GM12878 (cell line): ENCODE results near the gene ZFP62. TPM values are rescaled to one million over a fixed set of nuclear protein-coding genes. Genes with fewer than 3 reads are reported as not detected.

ENCODE experiments used
- ATAC-seq: fragments of 200-7000 bp; cut with Tn5 transposase; 3 replicates; pipeline ENCODE4 v1.9.1; 2020; ENCODE audit warnings: mild to moderate bottlenecking, moderate library complexity
- BruUV-seq: library from RNA; stranded (reverse); fragments of 400-500 nt; replicated peaks from 2 replicates; lab custom pipeline; 2021; lab: Mats Ljungman, UMichigan
- CTCF ChIA-PET: fragments of 300-600 bp; sonication (Branson Sonifier 250); formaldehyde crosslinking; extraction: SDS; loops from one replicate; lab custom pipeline; 2021; ENCODE audit warnings: inconsistent platforms; lab: Yijun Ruan, JAX
- POLR2A ChIA-PET: fragments of 350-600 bp; formaldehyde crosslinking; extraction: SDS; loops from one replicate; lab custom pipeline; 2021; ENCODE audit warnings: inconsistent platforms; lab: Charles Lee
- RAD21 ChIA-PET: fragments of 300-600 bp; sonication (Branson Sonifier 250); formaldehyde crosslinking; loops from one replicate; lab custom pipeline; 2023; ENCODE audit warnings: antibody characterized with exemption; ENCODE audit not compliant: unreplicated experiment; lab: Charles Lee
- SMC1A ChIA-PET: fragments of 300-600 bp; sonication (Branson Sonifier 250); formaldehyde crosslinking; loops from one replicate; lab custom pipeline; 2023; ENCODE audit not compliant: unreplicated experiment, uncharacterized antibody; lab: Charles Lee
- DNase-seq: peaks from one replicate; pipeline ENCODE4 v3.0.0-alpha.2; 2011; ENCODE audit warnings: low read depth, low spot score
- FAIRE-seq: peaks from 3 replicates; lab custom pipeline; 2011; peaks lifted over from hg19 to GRCh38; lab: Jason Lieb, UNC
- H2AFZ ChIP-seq: 2 replicates; pipeline ENCODE4 v1.6.0; 2011; ENCODE audit warnings: low read depth, low read length, control low read depth; ENCODE audit not compliant: control insufficient read depth
- H3K27ac ChIP-seq: 2 replicates; pipeline ENCODE4 v1.5.1; 2011; ENCODE audit warnings: control low read depth; ENCODE audit not compliant: control insufficient read depth, insufficient read depth
- H3K27me3 ChIP-seq, 2 experiments: replicated peaks in 1 of 2; 2 replicates each; pipeline versions ENCODE4 v1.6.0 to v1.6.1; 2011; ENCODE audit warnings: low read length in 1 of 2; ENCODE audit not compliant: control insufficient read depth in 2 of 2, insufficient read depth in 2 of 2
- H3K36me3 ChIP-seq, 2 experiments: 2 replicates each; pipeline ENCODE4 v1.5.1; 2011; ENCODE audit warnings: low read length in 1 of 2; ENCODE audit not compliant: control insufficient read depth in 2 of 2, insufficient read depth in 2 of 2
- H3K4me1 ChIP-seq: 2 replicates; pipeline ENCODE4 v1.6.1; 2011; ENCODE audit warnings: mild to moderate bottlenecking, low read length, moderate library complexity, mixed read lengths; ENCODE audit not compliant: control insufficient read depth, insufficient read depth
- H3K4me2 ChIP-seq: 2 replicates; pipeline ENCODE4 v1.6.0; 2011; ENCODE audit warnings: control low read depth; ENCODE audit not compliant: control insufficient read depth, insufficient read depth
- H3K4me3 ChIP-seq: fragments of 200-600 bp; sonication (generic); 2 replicates; pipeline ENCODE4 v1.5.1; 2016
- H3K79me2 ChIP-seq: 2 replicates; pipeline ENCODE4 v1.6.0; 2011; ENCODE audit warnings: low read length; ENCODE audit not compliant: control insufficient read depth, insufficient read depth
- H3K9ac ChIP-seq: 2 replicates; pipeline ENCODE4 v1.8.0; 2011; ENCODE audit warnings: low read length, control low read depth, mixed read lengths; ENCODE audit not compliant: control insufficient read depth, insufficient read depth
- H3K9me3 ChIP-seq: replicated peaks from 3 replicates; pipeline ENCODE4 v1.5.1; 2011; ENCODE audit warnings: mild to moderate bottlenecking, low read length; ENCODE audit not compliant: control insufficient read depth, insufficient read depth
- H4K20me1 ChIP-seq: 2 replicates; pipeline ENCODE4 v1.6.0; 2011; ENCODE audit not compliant: control insufficient read depth, insufficient read depth
- CHD4 ChIP-seq: fragments of 200-600 bp; sonication (generic); IDR thresholded peaks from 2 replicates; pipeline ENCODE4 v1.6.1; 2016; ENCODE audit warnings: mild to moderate bottlenecking
- EED ChIP-seq: sonication (generic); IDR thresholded peaks from 2 replicates; pipeline ENCODE4 v1.6.1; 2016; ENCODE audit warnings: antibody characterized with exemption, low read depth
- HDAC6 ChIP-seq: fragments of 200-600 bp; sonication (generic); IDR thresholded peaks from one replicate; pipeline ENCODE4 v1.8.0; 2017; ENCODE audit warnings: antibody characterized with exemption; ENCODE audit not compliant: unreplicated experiment
- IKZF1 ChIP-seq: fragments of 450-650 bp; conservative IDR thresholded peaks from 2 replicates; pipeline ENCODE4 v1.6.1; 2017; ENCODE audit warnings: antibody characterized with exemption, mild to moderate bottlenecking
- MTA3 ChIP-seq: IDR thresholded peaks from 2 replicates; pipeline ENCODE4 v1.6.1; 2012; ENCODE audit warnings: low read length, inconsistent platforms, borderline replicate concordance
- NFIC ChIP-seq: IDR thresholded peaks from 2 replicates; pipeline ENCODE4 v1.6.1; 2012; ENCODE audit warnings: low read depth, mild to moderate bottlenecking, inconsistent platforms, low read length, moderate library complexity
- NFXL1 ChIP-seq: fragments of 450-650 bp; IDR thresholded peaks from 2 replicates; pipeline ENCODE4 v1.6.1; 2017; ENCODE audit warnings: antibody characterized with exemption, mild to moderate bottlenecking, borderline replicate concordance
- SRF ChIP-seq, 2 experiments: IDR thresholded peaks; 2 replicates each; pipeline ENCODE4 v1.6.1; 2011; ENCODE audit warnings: low read depth in 2 of 2, low read length in 2 of 2, mild to moderate bottlenecking in 1 of 2, moderate library complexity in 1 of 2
- SUPT20H ChIP-seq: IDR thresholded peaks from 2 replicates; pipeline ENCODE4 v1.6.1; 2011; ENCODE audit warnings: low read depth, mild to moderate bottlenecking, low read length, moderate library complexity, borderline replicate concordance; ENCODE audit not compliant: control insufficient read depth
- TBL1XR1 ChIP-seq: IDR thresholded peaks from 2 replicates; pipeline ENCODE4 v1.6.1; 2012; ENCODE audit warnings: low read depth, low read length, improper control_type of control experiment
- ZNF274 ChIP-seq: IDR thresholded peaks from one replicate; pipeline ENCODE4 v1.8.0; 2011; ENCODE audit not compliant: insufficient read length, insufficient read depth
- ZNF687 ChIP-seq: fragments of 450-650 bp; IDR thresholded peaks from 2 replicates; pipeline ENCODE4 v1.6.1; 2017; ENCODE audit warnings: mild to moderate bottlenecking, moderate library complexity
- WGBS: methylation state at CpG from one replicate; pipeline ENCODE4 v1.1.6; 2016; ENCODE audit warnings: low lambda C conversion rate; ENCODE audit not compliant: insufficient replicate concordance, insufficient coverage; ENCODE audit errors: missing lambda C conversion rate; 5-methylcytosine and 5-hydroxymethylcytosine counted together
- in situ Hi-C: fragments of 300-500 bp; cut with MboI; formaldehyde crosslinking; loops from 9 replicates; pipeline ENCODE4 v1.14.3; 2018; ENCODE audit warnings: mixed read lengths
- intact Hi-C: fragments of 100-400 bp; cut with micrococcal nuclease; formaldehyde crosslinking; loops from one replicate; pipeline ENCODE4 v1.14.2; 2022; ENCODE audit not compliant: unreplicated experiment
- polyA plus RNA-seq, 11 experiments: library from polyadenylated mRNA; depleted of rRNA in 4 of 11; unstranded in 6 of 11; stranded (reverse) in 5 of 11; fragments of >200 nt; fragmentation: Nextera tagmentation in 4 of 11; fragmentation: Illumina TruSeq in 1 of 11; extraction: Ambion mirVana in 4 of 11; extraction: Trizol in 1 of 11; gene quantifications; 1 replicate in 1 of 11; 2 replicates in 10 of 11; pipeline versions ENCODE4 v1.2.1 to v1.2.3, GENCODE V29; 2011 to 2016; ENCODE audit warnings: inconsistent platforms in 2 of 11, missing spikeins in 2 of 11, low read depth in 1 of 11
- total RNA-seq, 4 experiments: library from RNA; depleted of rRNA in 3 of 4; stranded (reverse); fragments of >200 nt in 3 of 4; fragmentation: Illumina TruSeq in 1 of 4; extraction: Trizol in 1 of 4; gene quantifications; 2 replicates each; pipeline versions ENCODE4 v1.2.1 to v1.2.3, GENCODE V29; 2013 to 2021
- TF ChIP-seq, protein P1 (sequence below): IDR thresholded peaks from 2 replicates; pipeline ENCODE4 v1.6.1; 2012; ENCODE audit warnings: low read depth, low read length, improper control_type of control experiment
- TF ChIP-seq, protein P2 (sequence below): fragments of 450-650 bp; IDR thresholded peaks from 2 replicates; pipeline ENCODE4 v1.6.1; 2017; ENCODE audit warnings: low read depth, mild to moderate bottlenecking, moderate library complexity

ZFP62 gene
- total and polyA plus RNA-seq, 10 of the 15 experiments (the other 5 are each of a cell fraction or from before 2014, with no cell fraction given): 9.2 to 39.7 (median 21.1) TPM

DNA sequence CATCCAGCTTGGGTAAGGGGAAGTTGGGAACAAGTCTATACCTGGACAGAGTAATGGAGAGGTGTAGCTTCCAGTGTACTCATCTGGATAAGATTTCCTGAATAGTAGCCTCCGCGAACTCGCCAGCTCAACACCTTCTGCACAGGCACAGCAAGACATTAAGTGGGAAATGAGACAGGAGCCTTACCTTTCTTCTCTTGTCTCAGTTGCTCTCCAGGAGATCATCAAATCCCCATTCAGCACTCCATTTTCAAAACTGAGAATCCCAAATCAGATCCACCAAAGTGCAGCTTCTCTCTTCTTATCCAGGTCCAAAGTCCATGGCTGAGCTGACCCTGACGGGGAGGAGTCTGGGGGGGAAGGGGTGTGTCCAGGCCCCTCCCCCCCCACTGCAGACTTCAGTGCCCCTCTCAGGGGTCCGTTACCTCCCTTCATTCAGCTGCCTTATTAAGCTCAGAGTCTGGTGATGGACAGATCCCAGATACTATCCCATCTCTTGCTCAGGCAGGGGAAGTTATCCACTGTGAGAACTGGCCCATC, 52.5 kb downstream of the ZFP62 start (continued):
- TF ChIP-seq ZNF687 (0 out of 2 replicates have a peak, but pooled peaks have one; percentile 12), TBL1XR1 (no peak)

DNA sequence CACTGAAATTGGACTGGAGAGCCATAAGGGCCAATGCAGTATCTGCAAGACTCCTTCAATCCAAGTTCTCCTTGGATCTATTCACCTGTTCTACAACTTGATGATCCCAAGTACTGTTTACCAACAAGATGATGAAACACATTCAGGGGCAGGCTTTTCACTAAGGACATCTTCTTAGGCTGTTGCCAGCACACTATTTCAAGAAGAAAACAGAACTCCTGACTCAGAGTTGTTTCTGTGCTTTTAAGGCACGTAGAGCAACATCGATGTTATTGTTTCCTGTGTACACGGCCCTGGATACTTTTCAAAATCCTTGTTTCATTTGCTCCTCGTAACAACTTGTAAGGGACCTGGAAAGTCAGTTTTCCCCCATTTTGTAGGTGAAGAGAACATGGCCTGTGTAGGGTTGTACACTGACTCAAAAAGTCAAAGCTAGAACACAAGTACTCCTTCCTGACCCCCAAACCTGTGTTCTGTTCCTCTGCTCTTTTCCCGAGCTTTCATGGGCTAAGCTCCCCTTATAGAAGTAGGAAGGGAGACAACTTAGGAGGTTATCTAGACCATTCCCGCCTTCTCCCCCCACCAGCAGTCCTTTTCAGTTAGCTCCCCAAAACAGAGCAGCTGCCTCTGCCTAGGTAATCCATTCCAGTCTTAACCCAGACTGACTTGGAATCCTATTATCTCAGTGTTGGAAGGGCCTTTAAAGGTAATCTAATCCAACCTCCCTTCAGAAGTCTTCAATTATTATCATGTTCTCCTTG, 53.2 kb downstream of the ZFP62 start:
- FAIRE-seq (no peak), ATAC-seq (no peak), DNase-seq (no peak)
- peak overlapping the region; percentile 94 for H3K27ac ChIP-seq
- intact Hi-C loops (loop anchor here (5.0 to 10.0 kb wide), 2 partner anchors 347 to 364 kb away; no protein-coding TSS in a partner anchor), in situ Hi-C loops (loop anchor here (25.0 kb wide), 1 partner anchor 996 kb away; the partner anchor contains the start of genes MGAT4B and SQSTM1)
- H3K36me3 ChIP-seq: no peaks in the 10 kb centered on the region; a peak in 1 of 4 replicates
- H2AFZ ChIP-seq: no peak overlapping the region
- 38% methylated on average over 6 of the region's 6 CpGs for WGBS
- no TSS peak for BruUV-seq
- SMC1A ChIA-PET: interaction anchor here (1.0 to 3.1 kb wide), 11 partner anchors 13 to 377 kb away, joined by 3 to 13 read pairs (median 6); no protein-coding TSS in a partner anchor
- peak overlapping the region; percentile 79 for H3K4me2 ChIP-seq
- RAD21 ChIA-PET: interaction anchor here (0.7 to 2.4 kb wide), 10 partner anchors 11 to 365 kb away, joined by 3 to 12 read pairs (median 4); partner anchors contain the start of gene ZFP62
- H3K4me1 ChIP-seq: peaks cover 24% of the 10 kb centered on the region
- no peaks in the 10 kb centered on the region for H3K9me3 ChIP-seq
- CTCF ChIA-PET: interaction anchor here (0.5 to 2.4 kb wide), 10 partner anchors 10 to 379 kb away, joined by 3 to 14 read pairs (median 4); no protein-coding TSS in a partner anchor
- H3K27me3 ChIP-seq: no peaks in the 10 kb centered on the region
- no peaks in the 10 kb centered on the region for H4K20me1 ChIP-seq
- POLR2A ChIA-PET: interaction anchor here (1.2 to 2.5 kb wide), 6 partner anchors 10 to 381 kb away, joined by 3 to 31 read pairs (median 7); no protein-coding TSS in a partner anchor
- peak overlapping the region; percentile 97 for H3K4me3 ChIP-seq
- peak overlapping the region; percentile 90 for H3K9ac ChIP-seq
- peaks cover 71% of the 10 kb centered on the region for H3K79me2 ChIP-seq
- TF ChIP-seq IKZF1 (no peak), NFXL1 (no peak), MTA3 (no peak), SUPT20H (no peak), EED (no peak), CHD4 (no peak), ZNF274 (no peak), NFIC (no peak), SRF (IDR thresholded peaks at IDR 0.05; ENCODE audit: low read depth in 2 of 2, low read length in 2 of 2) (no peak), HDAC6 (no peak)
- TF ChIP-seq, protein P1, sequence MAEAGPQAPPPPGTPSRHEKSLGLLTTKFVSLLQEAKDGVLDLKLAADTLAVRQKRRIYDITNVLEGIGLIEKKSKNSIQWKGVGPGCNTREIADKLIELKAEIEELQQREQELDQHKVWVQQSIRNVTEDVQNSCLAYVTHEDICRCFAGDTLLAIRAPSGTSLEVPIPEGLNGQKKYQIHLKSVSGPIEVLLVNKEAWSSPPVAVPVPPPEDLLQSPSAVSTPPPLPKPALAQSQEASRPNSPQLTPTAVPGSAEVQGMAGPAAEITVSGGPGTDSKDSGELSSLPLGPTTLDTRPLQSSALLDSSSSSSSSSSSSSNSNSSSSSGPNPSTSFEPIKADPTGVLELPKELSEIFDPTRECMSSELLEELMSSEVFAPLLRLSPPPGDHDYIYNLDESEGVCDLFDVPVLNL: no peak
- TF ChIP-seq, protein P2, sequence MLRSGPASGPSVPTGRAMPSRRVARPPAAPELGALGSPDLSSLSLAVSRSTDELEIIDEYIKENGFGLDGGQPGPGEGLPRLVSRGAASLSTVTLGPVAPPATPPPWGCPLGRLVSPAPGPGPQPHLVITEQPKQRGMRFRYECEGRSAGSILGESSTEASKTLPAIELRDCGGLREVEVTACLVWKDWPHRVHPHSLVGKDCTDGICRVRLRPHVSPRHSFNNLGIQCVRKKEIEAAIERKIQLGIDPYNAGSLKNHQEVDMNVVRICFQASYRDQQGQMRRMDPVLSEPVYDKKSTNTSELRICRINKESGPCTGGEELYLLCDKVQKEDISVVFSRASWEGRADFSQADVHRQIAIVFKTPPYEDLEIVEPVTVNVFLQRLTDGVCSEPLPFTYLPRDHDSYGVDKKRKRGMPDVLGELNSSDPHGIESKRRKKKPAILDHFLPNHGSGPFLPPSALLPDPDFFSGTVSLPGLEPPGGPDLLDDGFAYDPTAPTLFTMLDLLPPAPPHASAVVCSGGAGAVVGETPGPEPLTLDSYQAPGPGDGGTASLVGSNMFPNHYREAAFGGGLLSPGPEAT: no peak
